RWPE1 (cell line): ENCODE data around the gene SARM1.

Experiments used
- CTCF ChIA-PET: fragments of 350-600 bp; sonication (Branson Sonifier 250); formaldehyde crosslinking; extraction: SDS; loops from one replicate; lab custom pipeline; 2021; lab: Yijun Ruan, JAX
- POLR2A ChIA-PET: fragments of 400-600 bp; formaldehyde crosslinking; extraction: SDS; loops from one replicate; lab custom pipeline; 2020; ENCODE audit warnings: antibody characterized with exemption; ENCODE audit not compliant: low non-redundant PET; lab: Yijun Ruan, JAX
- DNase-seq: peaks from one replicate; pipeline ENCODE4 v3.0.0; 2012; ENCODE audit warnings: low spot score
- H3K27ac ChIP-seq: fragments of 450-650 bp; 2 replicates; pipeline ENCODE4 v1.5.1; 2017
- TF ChIP-seq, protein P1 (sequence below): fragments of 450-650 bp; conservative IDR thresholded peaks from 2 replicates; pipeline ENCODE4 v1.5.1; 2017; ENCODE audit warnings: low read depth, mild to moderate bottlenecking

Gene SARM1

DNA sequence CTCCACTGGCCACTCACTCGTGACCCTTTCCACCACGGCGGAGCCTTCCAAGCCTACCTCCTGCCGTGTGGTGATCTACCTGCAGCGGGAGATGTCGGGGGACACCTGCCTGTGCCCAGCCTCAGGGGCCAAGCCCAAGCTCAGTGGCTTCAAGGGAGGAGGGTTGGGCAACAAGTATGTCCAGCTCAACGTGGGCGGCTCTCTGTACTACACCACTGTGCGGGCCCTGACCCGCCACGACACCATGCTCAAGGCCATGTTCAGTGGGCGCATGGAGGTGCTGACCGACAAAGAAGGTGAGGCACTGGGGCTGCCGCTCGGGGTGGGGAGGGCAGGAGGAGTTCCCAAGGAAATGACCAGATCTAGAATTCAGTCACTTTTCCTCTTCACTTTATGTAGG is 32.1 kb upstream of the SARM1 start:
- ChIA-PET CTCF (no interaction called here), POLR2A (interaction anchor here (0.6 kb wide), 1 partner anchor 14 kb away, joined by 5 read pairs; no protein-coding TSS in a partner anchor)
- DNase-seq, result no peak
- peak overlapping the region; percentile 87 for H3K27ac ChIP-seq
- TF ChIP-seq, protein P1, sequence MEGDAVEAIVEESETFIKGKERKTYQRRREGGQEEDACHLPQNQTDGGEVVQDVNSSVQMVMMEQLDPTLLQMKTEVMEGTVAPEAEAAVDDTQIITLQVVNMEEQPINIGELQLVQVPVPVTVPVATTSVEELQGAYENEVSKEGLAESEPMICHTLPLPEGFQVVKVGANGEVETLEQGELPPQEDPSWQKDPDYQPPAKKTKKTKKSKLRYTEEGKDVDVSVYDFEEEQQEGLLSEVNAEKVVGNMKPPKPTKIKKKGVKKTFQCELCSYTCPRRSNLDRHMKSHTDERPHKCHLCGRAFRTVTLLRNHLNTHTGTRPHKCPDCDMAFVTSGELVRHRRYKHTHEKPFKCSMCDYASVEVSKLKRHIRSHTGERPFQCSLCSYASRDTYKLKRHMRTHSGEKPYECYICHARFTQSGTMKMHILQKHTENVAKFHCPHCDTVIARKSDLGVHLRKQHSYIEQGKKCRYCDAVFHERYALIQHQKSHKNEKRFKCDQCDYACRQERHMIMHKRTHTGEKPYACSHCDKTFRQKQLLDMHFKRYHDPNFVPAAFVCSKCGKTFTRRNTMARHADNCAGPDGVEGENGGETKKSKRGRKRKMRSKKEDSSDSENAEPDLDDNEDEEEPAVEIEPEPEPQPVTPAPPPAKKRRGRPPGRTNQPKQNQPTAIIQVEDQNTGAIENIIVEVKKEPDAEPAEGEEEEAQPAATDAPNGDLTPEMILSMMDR, result no peak

- POLR2A ChIA-PET, result no interaction called here
- DNase-seq, result no peak
- TF ChIP-seq, protein P1, result no peak
- CTCF ChIA-PET, result interaction anchor here (0.6 kb wide), 1 partner anchor 111 kb away, joined by 3 read pairs; no protein-coding TSS in a partner anchor
- peak overlapping the region; percentile 87 for H3K27ac ChIP-seq
Measured at GRCh38 chr17:28340374-28340773, 31.1 kb upstream of the SARM1 start.

- ChIA-PET POLR2A (no interaction called here), CTCF (no interaction called here)
- H3K27ac ChIP-seq, result peak overlapping the region; percentile 87; the same call in 1 of the 2 replicates
- TF ChIP-seq, protein P1, result no peak
- no peak for DNase-seq
Measured at GRCh38 chr17:28341516-28341915, 30.0 kb upstream of the SARM1 start.

GRCh38 chr17:28342313-28342712 is 29.2 kb upstream of the SARM1 start:
- CTCF ChIA-PET, result no interaction called here
- POLR2A ChIA-PET, result no interaction called here
- H3K27ac ChIP-seq, result peak overlapping the region; percentile 95; the same call in 1 of the 2 replicates
- DNase-seq, result no peak
- TF ChIP-seq, protein P1, result no peak

GRCh38 chr17:28343491-28343932 is 28.0 kb upstream of the SARM1 start:
- ChIA-PET POLR2A (no interaction called here), CTCF (no interaction called here)
- no peak for DNase-seq
- TF ChIP-seq, protein P1, result no peak
- peak overlapping the region; percentile 95 for H3K27ac ChIP-seq

GRCh38 chr17:28344011-28344410 is 27.5 kb upstream of the SARM1 start:
- ChIA-PET CTCF (no interaction called here), POLR2A (no interaction called here)
- peak overlapping the region; percentile 95 for H3K27ac ChIP-seq
- no peak for DNase-seq
- TF ChIP-seq, protein P1, result no peak
